ENCODE data around the gene FAM83G.
A peak's percentile ranks its signal among the peaks of the same experiment; 100 is the strongest.
"Not testable (repeated sequence)": the region's sequence is repeated elsewhere in the genome, so short reads cannot be mapped to it uniquely, and the experiment has no call there.

- TF ChIP-seq EZH2 (IDR thresholded peaks at IDR 0.05; ENCODE audit: borderline replicate concordance, low read depth, low read length, severe bottlenecking); POLR2AphosphoS5 (IDR thresholded peaks at IDR 0.05; ENCODE audit: insufficient read depth, low read depth, low read length); JUN (IDR thresholded peaks at IDR 0.05; ENCODE audit: borderline replicate concordance, insufficient read depth, insufficient read length, low read depth); POLR2A (IDR thresholded peaks at IDR 0.05; ENCODE audit: low read depth, low read length); GATA2 (IDR thresholded peaks at IDR 0.05; ENCODE audit: insufficient read depth, insufficient read length, low read depth, low read length); MYC (IDR thresholded peaks at IDR 0.05; ENCODE audit: low read depth, low read length): not testable (repeated sequence)
- TF ChIP-seq, protein P1, sequence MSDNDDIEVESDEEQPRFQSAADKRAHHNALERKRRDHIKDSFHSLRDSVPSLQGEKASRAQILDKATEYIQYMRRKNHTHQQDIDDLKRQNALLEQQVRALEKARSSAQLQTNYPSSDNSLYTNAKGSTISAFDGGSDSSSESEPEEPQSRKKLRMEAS (IDR thresholded peaks at IDR 0.05; ENCODE audit: insufficient read depth, insufficient read length) = not testable (repeated sequence)
- TF ChIP-seq, protein P2, sequence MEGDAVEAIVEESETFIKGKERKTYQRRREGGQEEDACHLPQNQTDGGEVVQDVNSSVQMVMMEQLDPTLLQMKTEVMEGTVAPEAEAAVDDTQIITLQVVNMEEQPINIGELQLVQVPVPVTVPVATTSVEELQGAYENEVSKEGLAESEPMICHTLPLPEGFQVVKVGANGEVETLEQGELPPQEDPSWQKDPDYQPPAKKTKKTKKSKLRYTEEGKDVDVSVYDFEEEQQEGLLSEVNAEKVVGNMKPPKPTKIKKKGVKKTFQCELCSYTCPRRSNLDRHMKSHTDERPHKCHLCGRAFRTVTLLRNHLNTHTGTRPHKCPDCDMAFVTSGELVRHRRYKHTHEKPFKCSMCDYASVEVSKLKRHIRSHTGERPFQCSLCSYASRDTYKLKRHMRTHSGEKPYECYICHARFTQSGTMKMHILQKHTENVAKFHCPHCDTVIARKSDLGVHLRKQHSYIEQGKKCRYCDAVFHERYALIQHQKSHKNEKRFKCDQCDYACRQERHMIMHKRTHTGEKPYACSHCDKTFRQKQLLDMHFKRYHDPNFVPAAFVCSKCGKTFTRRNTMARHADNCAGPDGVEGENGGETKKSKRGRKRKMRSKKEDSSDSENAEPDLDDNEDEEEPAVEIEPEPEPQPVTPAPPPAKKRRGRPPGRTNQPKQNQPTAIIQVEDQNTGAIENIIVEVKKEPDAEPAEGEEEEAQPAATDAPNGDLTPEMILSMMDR (IDR thresholded peaks at IDR 0.05; ENCODE audit: extremely low read depth in 1 of 2, insufficient read depth in 1 of 2, low read depth in 1 of 2, low read length in 2 of 2) = peak in 1 of 2 donors; percentile 27
Measured at GRCh38 chr17:19031729-19032128, 27.2 kb upstream of the FAM83G start.

All from endothelial cell of umbilical vein (primary cell).